Calu3 (cell line): ENCODE results near the gene ITPKB. TPM values are rescaled to one million over a fixed set of nuclear protein-coding genes. Genes with fewer than 3 reads are reported as not detected.

Experiments
- BruUV-seq: library from RNA; stranded (reverse); fragments of 400-500 nt; replicated peaks from 2 replicates; lab custom pipeline; 2021; lab: Mats Ljungman, UMichigan
- CTCF ChIA-PET: fragments of 300-600 bp; sonication (Branson Sonifier 250); formaldehyde crosslinking; loops from one replicate; lab custom pipeline; 2022; ENCODE audit warnings: antibody characterized with exemption; lab: Charles Lee
- DNase-seq: peaks from one replicate; pipeline ENCODE4 v3.0.0; 2022
- H3K27ac Mint-ChIP-seq: one replicate; pipeline ENCODE4 v1.8.0; 2022; ENCODE audit warnings: mixed read lengths; ENCODE audit not compliant: unreplicated experiment
- H3K27me3 Mint-ChIP-seq: one replicate; pipeline ENCODE4 v1.8.0; 2022; ENCODE audit warnings: mixed read lengths; ENCODE audit not compliant: unreplicated experiment
- H3K36me3 Mint-ChIP-seq: one replicate; pipeline ENCODE4 v1.8.0; 2022; ENCODE audit warnings: mild to moderate bottlenecking, moderate library complexity, mixed read lengths; ENCODE audit not compliant: insufficient read depth, unreplicated experiment
- H3K4me1 Mint-ChIP-seq: one replicate; pipeline ENCODE4 v1.8.0; 2022; ENCODE audit warnings: mild to moderate bottlenecking, low read depth, mixed read lengths; ENCODE audit not compliant: unreplicated experiment
- H3K4me3 Mint-ChIP-seq: one replicate; pipeline ENCODE4 v1.8.0; 2022; ENCODE audit warnings: mild to moderate bottlenecking, low read depth, moderate library complexity, mixed read lengths; ENCODE audit not compliant: unreplicated experiment
- H3K9me3 Mint-ChIP-seq: one replicate; pipeline ENCODE4 v1.8.0; 2022; ENCODE audit warnings: low read depth, mixed read lengths; ENCODE audit not compliant: unreplicated experiment
- intact Hi-C: fragments of 100-400 bp; cut with micrococcal nuclease; formaldehyde crosslinking; loops from one replicate; pipeline ENCODE4 v1.10.0; 2022; ENCODE audit not compliant: unreplicated experiment
- total RNA-seq: library from RNA; stranded (reverse); gene quantifications from 2 replicates; pipeline ENCODE4 v1.2.3, GENCODE V29; 2022
- TF ChIP-seq, protein P1 (sequence below): fragments of 200-600 bp; IDR thresholded peaks from one replicate; pipeline ENCODE4 v1.8.0; 2022; ENCODE audit warnings: antibody characterized with exemption; ENCODE audit not compliant: unreplicated experiment

Gene ITPKB
- total RNA-seq, 1 experiment from 2014 or later = 11.8 TPM

DNA sequence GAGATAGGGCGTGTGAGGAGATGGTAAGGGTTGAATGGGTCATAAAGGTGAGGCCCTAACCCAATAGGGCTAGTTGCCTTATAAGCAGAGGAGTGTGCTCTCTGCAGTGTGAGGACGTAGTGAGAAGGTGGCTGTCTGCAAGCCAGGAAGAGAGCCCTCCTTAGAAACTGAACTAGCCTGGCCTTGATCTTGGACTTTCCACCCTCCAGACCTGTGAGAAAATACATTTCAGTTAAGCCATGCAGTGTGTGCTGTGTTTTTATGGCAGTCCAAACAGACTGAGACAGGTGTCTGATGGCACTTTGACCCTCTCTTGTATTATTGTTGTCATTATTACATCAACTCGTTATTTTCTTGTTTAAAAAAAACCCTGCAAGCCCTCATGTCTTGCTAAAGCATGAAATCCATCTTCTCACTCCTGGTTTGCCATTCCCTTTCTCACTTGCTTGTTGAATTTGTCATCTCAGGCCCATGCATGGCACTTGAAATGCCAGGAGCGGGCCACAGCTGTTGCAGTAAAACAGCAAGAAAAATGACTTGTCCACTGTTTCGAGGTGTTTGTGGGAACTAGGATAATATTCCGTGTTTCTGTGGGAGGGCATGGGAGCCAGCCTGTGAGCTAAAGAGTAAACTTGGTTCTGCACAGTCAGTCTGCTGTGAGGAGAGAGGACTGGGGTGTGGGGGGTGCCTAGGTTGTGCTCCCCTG lies 111.9 kb downstream of the ITPKB start:
- DNase-seq = no peak
- Mint-ChIP-seq H3K4me1 (no peaks in the 10 kb centered on the region), H3K4me3 (no peak overlapping the region), H3K27me3 (peaks cover 33% of the 10 kb centered on the region), H3K9me3 (no peaks in the 10 kb centered on the region), H3K36me3 (no peaks in the 10 kb centered on the region), H3K27ac (no peak overlapping the region)
- no TSS peak for BruUV-seq
- CTCF ChIA-PET = interaction anchor here (0.6 to 1.3 kb wide), 6 partner anchors 8 to 188 kb away, joined by 3 to 10 read pairs (median 4); no protein-coding TSS in a partner anchor
- intact Hi-C loops = loop anchor here (2.0 kb wide), 1 partner anchor 202 kb away; no protein-coding TSS in a partner anchor
- TF ChIP-seq, protein P1, sequence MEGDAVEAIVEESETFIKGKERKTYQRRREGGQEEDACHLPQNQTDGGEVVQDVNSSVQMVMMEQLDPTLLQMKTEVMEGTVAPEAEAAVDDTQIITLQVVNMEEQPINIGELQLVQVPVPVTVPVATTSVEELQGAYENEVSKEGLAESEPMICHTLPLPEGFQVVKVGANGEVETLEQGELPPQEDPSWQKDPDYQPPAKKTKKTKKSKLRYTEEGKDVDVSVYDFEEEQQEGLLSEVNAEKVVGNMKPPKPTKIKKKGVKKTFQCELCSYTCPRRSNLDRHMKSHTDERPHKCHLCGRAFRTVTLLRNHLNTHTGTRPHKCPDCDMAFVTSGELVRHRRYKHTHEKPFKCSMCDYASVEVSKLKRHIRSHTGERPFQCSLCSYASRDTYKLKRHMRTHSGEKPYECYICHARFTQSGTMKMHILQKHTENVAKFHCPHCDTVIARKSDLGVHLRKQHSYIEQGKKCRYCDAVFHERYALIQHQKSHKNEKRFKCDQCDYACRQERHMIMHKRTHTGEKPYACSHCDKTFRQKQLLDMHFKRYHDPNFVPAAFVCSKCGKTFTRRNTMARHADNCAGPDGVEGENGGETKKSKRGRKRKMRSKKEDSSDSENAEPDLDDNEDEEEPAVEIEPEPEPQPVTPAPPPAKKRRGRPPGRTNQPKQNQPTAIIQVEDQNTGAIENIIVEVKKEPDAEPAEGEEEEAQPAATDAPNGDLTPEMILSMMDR = no peak

DNA sequence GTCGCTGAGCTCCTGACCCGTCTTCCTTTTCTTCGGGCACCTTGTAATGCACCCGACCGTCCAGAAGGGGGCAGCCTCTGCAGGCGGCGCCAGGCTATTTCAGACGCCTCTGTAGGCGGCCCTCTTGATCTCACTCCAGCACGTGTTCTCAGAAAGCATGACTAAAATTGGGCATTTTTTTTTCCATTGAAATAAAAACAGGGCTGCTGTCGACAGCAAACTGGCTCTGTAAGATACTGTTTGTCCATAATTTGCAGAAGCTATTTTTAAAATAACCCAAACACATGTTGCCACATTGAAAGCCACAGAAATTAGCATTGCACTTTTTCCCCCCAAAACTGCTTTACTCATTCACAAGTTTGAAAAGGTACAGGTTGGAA lies 112.5 kb downstream of the ITPKB start:
- H3K4me3 Mint-ChIP-seq = no peak overlapping the region

DNA sequence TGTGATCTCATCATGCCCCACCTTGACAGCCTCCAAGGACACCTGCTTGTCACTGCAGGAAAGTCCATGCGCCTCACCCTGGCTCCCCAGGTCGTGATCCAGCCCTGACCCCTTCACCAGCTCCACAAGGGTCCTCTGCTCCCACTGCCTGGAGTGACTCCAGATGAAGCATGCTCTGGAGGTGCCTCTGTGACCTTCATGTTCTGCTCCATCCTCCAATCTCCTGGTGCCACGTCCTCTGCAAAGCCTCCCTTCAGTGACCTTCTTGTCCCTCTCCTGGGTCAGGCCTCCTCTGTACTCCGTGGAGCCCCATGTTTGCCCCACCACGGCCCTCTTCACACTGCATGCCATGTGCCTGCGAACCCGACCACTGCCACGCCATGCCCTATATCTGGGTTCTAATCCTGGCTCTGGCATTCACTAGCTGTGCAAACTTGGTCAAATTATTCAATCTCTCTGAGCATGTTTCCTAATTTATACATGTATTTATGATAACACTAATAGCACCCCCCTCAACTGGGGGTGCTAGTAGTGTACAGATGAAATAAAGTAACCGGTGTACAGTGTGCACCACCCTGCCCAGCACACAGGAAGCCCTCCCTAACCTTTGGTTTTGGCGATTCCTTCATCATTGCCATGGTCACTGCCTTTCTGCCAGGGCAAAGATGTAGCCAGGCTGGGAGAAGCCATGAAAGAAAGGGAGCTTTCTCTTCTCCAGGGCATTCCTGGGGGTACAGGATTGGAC lies 113.1 kb downstream of the ITPKB start:
- Mint-ChIP-seq H3K27ac (peak overlapping the region; percentile 5), H3K9me3 (no peaks in the 10 kb centered on the region), H3K27me3 (peaks cover 45% of the 10 kb centered on the region), H3K4me1 (no peaks in the 10 kb centered on the region), H3K36me3 (no peaks in the 10 kb centered on the region), H3K4me3 (no peak overlapping the region)
- no TSS peak for BruUV-seq
- TF ChIP-seq, protein P1 = no peak
- intact Hi-C loops = loop anchor here (2.0 kb wide), 1 partner anchor 203 kb away; no protein-coding TSS in a partner anchor
- CTCF ChIA-PET = interaction anchor here (0.6 to 1.3 kb wide), 15 partner anchors 9 to 199 kb away, joined by 3 to 10 read pairs (median 3); partner anchors contain the start of gene STUM
- no peak for DNase-seq

More for the DNA sequence above, 112.5 kb downstream of the ITPKB start:
- TF ChIP-seq, protein P1 = peak; percentile 98
- H3K4me1 Mint-ChIP-seq = no peaks in the 10 kb centered on the region
- no peaks in the 10 kb centered on the region for H3K36me3 Mint-ChIP-seq
- CTCF ChIA-PET = interaction anchor here (0.6 to 1.3 kb wide), 16 partner anchors 8 to 199 kb away, joined by 3 to 10 read pairs (median 3); partner anchors contain the start of gene STUM
- no peaks in the 10 kb centered on the region for H3K9me3 Mint-ChIP-seq
- no TSS peak for BruUV-seq
- H3K27me3 Mint-ChIP-seq = peaks cover 40% of the 10 kb centered on the region
- intact Hi-C loops = loop anchor here (2.0 kb wide), 1 partner anchor 202 kb away; no protein-coding TSS in a partner anchor
- H3K27ac Mint-ChIP-seq = no peak overlapping the region
- DNase-seq = peak; percentile 84

DNA sequence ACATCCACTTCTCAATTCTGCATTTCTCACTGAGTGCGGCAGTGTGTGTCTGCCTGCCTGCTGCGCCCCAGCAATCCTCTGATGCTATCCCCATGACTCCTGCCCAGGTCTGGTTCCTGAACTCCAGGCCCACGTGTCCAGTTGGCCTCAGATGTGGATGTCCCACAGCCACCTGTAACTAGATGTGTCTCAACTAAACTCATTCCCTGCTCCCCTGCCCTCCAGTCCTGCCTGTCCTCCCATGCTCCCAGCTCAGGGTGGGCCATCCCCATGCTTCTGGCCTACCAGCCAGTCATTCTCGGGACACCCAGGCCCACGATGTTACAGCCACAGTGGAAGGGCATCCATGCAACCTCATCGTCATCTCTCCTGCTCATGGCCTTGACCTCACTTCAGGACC lies 113.8 kb downstream of the ITPKB start:
- Mint-ChIP-seq H3K4me1 (no peaks in the 10 kb centered on the region), H3K4me3 (no peak overlapping the region), H3K36me3 (no peaks in the 10 kb centered on the region), H3K9me3 (no peaks in the 10 kb centered on the region), H3K27me3 (peaks cover 49% of the 10 kb centered on the region), H3K27ac (peak overlapping the region; percentile 5)
- TF ChIP-seq, protein P1 = no peak
- BruUV-seq = no TSS peak
- CTCF ChIA-PET = interaction anchor here (0.7 to 1.1 kb wide), 2 partner anchors 76 to 167 kb away, joined by 3 read pairs; partner anchors contain the start of gene STUM
- no peak for DNase-seq
- intact Hi-C loops = no loop called here
